ENCODE data around the gene EYS. TPM values are rescaled to one million over a fixed set of nuclear protein-coding genes. Genes with fewer than 3 reads are reported as not detected.

EYS gene
- total RNA-seq, 2 experiments from 2014 or later = not detected

- DNase-seq (no peak), ATAC-seq (ENCODE audit: low read depth) (no peak)
- POLR2A ChIA-PET = no interaction called here
- H3K27me3 Mint-ChIP-seq = no peaks in the 10 kb centered on the region
- no peaks in the 10 kb centered on the region for H3K36me3 Mint-ChIP-seq
- H3K9me3 Mint-ChIP-seq = no peaks in the 10 kb centered on the region
- no peaks in the 10 kb centered on the region for H3K4me1 Mint-ChIP-seq
- H3K27ac Mint-ChIP-seq = no peak overlapping the region
- H3K4me3 Mint-ChIP-seq = no peak overlapping the region
Observed at GRCh38 chr6:64170316-64170715, 1536.7 kb downstream of the EYS start.

GRCh38 chr6:64160486-64160885, 1546.5 kb downstream of the EYS start:
- Mint-ChIP-seq H3K4me1 (no peaks in the 10 kb centered on the region), H3K9me3 (peaks cover 6% of the 10 kb centered on the region), H3K27me3 (no peaks in the 10 kb centered on the region), H3K27ac (no peak overlapping the region), H3K36me3 (no peaks in the 10 kb centered on the region), H3K4me3 (no peak overlapping the region)
- DNase-seq = no peak
- no peak for ATAC-seq (ENCODE audit: low read depth)
- POLR2A ChIA-PET = no interaction called here

- DNase-seq (no peak), ATAC-seq (ENCODE audit: low read depth) (no peak)
- Mint-ChIP-seq H3K4me3 (no peak overlapping the region), H3K4me1 (no peaks in the 10 kb centered on the region), H3K36me3 (no peaks in the 10 kb centered on the region), H3K27ac (no peak overlapping the region), H3K9me3 (peaks cover 6% of the 10 kb centered on the region), H3K27me3 (no peaks in the 10 kb centered on the region)
- POLR2A ChIA-PET = no interaction called here
Observed at GRCh38 chr6:64155063-64155462, 1552.0 kb downstream of the EYS start.

- no peak overlapping the region for H3K4me3 Mint-ChIP-seq
Observed at GRCh38 chr6:64146876-64147275, 1560.2 kb downstream of the EYS start.

GRCh38 chr6:64146094-64146493, 1560.9 kb downstream of the EYS start:
- no peaks in the 10 kb centered on the region for H3K9me3 Mint-ChIP-seq
- H3K4me1 Mint-ChIP-seq = no peaks in the 10 kb centered on the region
- no peak overlapping the region for H3K4me3 Mint-ChIP-seq

More at GRCh38 chr6:64146876-64147275, 1560.2 kb downstream of the EYS start:
- Mint-ChIP-seq H3K27ac (no peak overlapping the region), H3K27me3 (no peaks in the 10 kb centered on the region), H3K36me3 (no peaks in the 10 kb centered on the region), H3K9me3 (no peaks in the 10 kb centered on the region), H3K4me1 (no peaks in the 10 kb centered on the region)
- POLR2A ChIA-PET = no interaction called here
- DNase-seq = no peak
- ATAC-seq (ENCODE audit: low read depth) = no peak

GRCh38 chr6:64145658-64146057, 1561.4 kb downstream of the EYS start:
- Mint-ChIP-seq H3K27ac (no peak overlapping the region), H3K27me3 (no peaks in the 10 kb centered on the region), H3K4me3 (no peak overlapping the region), H3K36me3 (no peaks in the 10 kb centered on the region), H3K9me3 (no peaks in the 10 kb centered on the region), H3K4me1 (no peaks in the 10 kb centered on the region)
- DNase-seq = no peak
- ATAC-seq (ENCODE audit: low read depth) = no peak
- POLR2A ChIA-PET = no interaction called here

More at GRCh38 chr6:64146094-64146493, 1560.9 kb downstream of the EYS start:
- Mint-ChIP-seq H3K27ac (no peak overlapping the region), H3K36me3 (no peaks in the 10 kb centered on the region), H3K27me3 (no peaks in the 10 kb centered on the region)
- ATAC-seq (ENCODE audit: low read depth) (no peak), DNase-seq (no peak)
- POLR2A ChIA-PET = no interaction called here

- POLR2A ChIA-PET = no interaction called here
- Mint-ChIP-seq H3K9me3 (no peaks in the 10 kb centered on the region), H3K36me3 (no peaks in the 10 kb centered on the region), H3K4me1 (no peaks in the 10 kb centered on the region), H3K4me3 (no peak overlapping the region), H3K27ac (no peak overlapping the region), H3K27me3 (no peaks in the 10 kb centered on the region)
- DNase-seq = no peak
- no peak for ATAC-seq (ENCODE audit: low read depth)
Observed at GRCh38 chr6:64143101-64143500, 1563.9 kb downstream of the EYS start.

GRCh38 chr6:64141680-64142079, 1565.3 kb downstream of the EYS start:
- Mint-ChIP-seq H3K4me1 (no peaks in the 10 kb centered on the region), H3K27ac (no peak overlapping the region), H3K9me3 (no peaks in the 10 kb centered on the region), H3K27me3 (no peaks in the 10 kb centered on the region), H3K36me3 (no peaks in the 10 kb centered on the region), H3K4me3 (no peak overlapping the region)
- POLR2A ChIA-PET = no interaction called here
- DNase-seq = no peak
- ATAC-seq (ENCODE audit: low read depth) = no peak

GRCh38 chr6:64128301-64129024, 1578.6 kb downstream of the EYS start:
- peaks cover 4% of the 10 kb centered on the region for H3K9me3 Mint-ChIP-seq
- no peak for ATAC-seq (ENCODE audit: low read depth)
- no peaks in the 10 kb centered on the region for H3K36me3 Mint-ChIP-seq
- H3K27ac Mint-ChIP-seq = no peak overlapping the region
- no peak for DNase-seq
- POLR2A ChIA-PET = no interaction called here
- H3K4me3 Mint-ChIP-seq = no peak overlapping the region
- no peaks in the 10 kb centered on the region for H3K27me3 Mint-ChIP-seq
- no peaks in the 10 kb centered on the region for H3K4me1 Mint-ChIP-seq

GRCh38 chr6:64123761-64124633, 1583.0 kb downstream of the EYS start:
- POLR2A ChIA-PET = no interaction called here
- DNase-seq = no peak
- H3K27ac Mint-ChIP-seq = no peak overlapping the region

GRCh38 chr6:64122712-64123375, 1584.2 kb downstream of the EYS start:
- DNase-seq (no peak), ATAC-seq (ENCODE audit: low read depth) (no peak)
- POLR2A ChIA-PET = no interaction called here
- H3K27ac Mint-ChIP-seq = no peak overlapping the region
- H3K9me3 Mint-ChIP-seq = peaks cover 3% of the 10 kb centered on the region
- H3K36me3 Mint-ChIP-seq = no peaks in the 10 kb centered on the region
- H3K4me3 Mint-ChIP-seq = no peak overlapping the region
- no peaks in the 10 kb centered on the region for H3K27me3 Mint-ChIP-seq
- no peaks in the 10 kb centered on the region for H3K4me1 Mint-ChIP-seq

More at GRCh38 chr6:64123761-64124633, 1583.0 kb downstream of the EYS start:
- ATAC-seq (ENCODE audit: low read depth) = no peak
- no peaks in the 10 kb centered on the region for H3K4me1 Mint-ChIP-seq
- no peaks in the 10 kb centered on the region for H3K36me3 Mint-ChIP-seq
- H3K4me3 Mint-ChIP-seq = no peak overlapping the region
- H3K27me3 Mint-ChIP-seq = no peaks in the 10 kb centered on the region
- peaks cover 3% of the 10 kb centered on the region for H3K9me3 Mint-ChIP-seq

GRCh38 chr6:64121011-64121565, 1585.9 kb downstream of the EYS start:
- no peaks in the 10 kb centered on the region for H3K4me1 Mint-ChIP-seq
- POLR2A ChIA-PET = no interaction called here
- H3K27me3 Mint-ChIP-seq = no peaks in the 10 kb centered on the region
- ATAC-seq (ENCODE audit: low read depth) = no peak
- no peak overlapping the region for H3K4me3 Mint-ChIP-seq
- peaks cover 3% of the 10 kb centered on the region for H3K9me3 Mint-ChIP-seq
- no peak for DNase-seq
- no peaks in the 10 kb centered on the region for H3K36me3 Mint-ChIP-seq
- no peak overlapping the region for H3K27ac Mint-ChIP-seq

GRCh38 chr6:64113704-64114103, 1593.3 kb downstream of the EYS start:
- no peaks in the 10 kb centered on the region for H3K27me3 Mint-ChIP-seq
- peaks cover 3% of the 10 kb centered on the region for H3K9me3 Mint-ChIP-seq
- no peak overlapping the region for H3K4me3 Mint-ChIP-seq
- no peak for DNase-seq
- ATAC-seq (ENCODE audit: low read depth) = no peak
- no peaks in the 10 kb centered on the region for H3K36me3 Mint-ChIP-seq
- no peak overlapping the region for H3K27ac Mint-ChIP-seq
- POLR2A ChIA-PET = no interaction called here
- H3K4me1 Mint-ChIP-seq = no peaks in the 10 kb centered on the region

Measured in activated naive CD8-positive, alpha-beta T cell treated with anti-CD3 and anti-CD28 coated beads, Interleukin-2, amount 10 ng/mL, durations not matched to agents 7 days and 5 days (primary cell).